Erythroblast (primary cell): ENCODE measurements around the gene IL22RA2.

Experiments
- GATA1 ChIP-seq: IDR thresholded peaks from 2 replicates; pipeline ENCODE4 v1.6.1; 2011; ENCODE audit warnings: low read depth, mild to moderate bottlenecking, control low read depth, low read length, moderate library complexity
- POLR2A ChIP-seq: IDR thresholded peaks from 2 replicates; pipeline ENCODE4 v1.6.1; 2011; ENCODE audit warnings: mild to moderate bottlenecking, low read length

DNA sequence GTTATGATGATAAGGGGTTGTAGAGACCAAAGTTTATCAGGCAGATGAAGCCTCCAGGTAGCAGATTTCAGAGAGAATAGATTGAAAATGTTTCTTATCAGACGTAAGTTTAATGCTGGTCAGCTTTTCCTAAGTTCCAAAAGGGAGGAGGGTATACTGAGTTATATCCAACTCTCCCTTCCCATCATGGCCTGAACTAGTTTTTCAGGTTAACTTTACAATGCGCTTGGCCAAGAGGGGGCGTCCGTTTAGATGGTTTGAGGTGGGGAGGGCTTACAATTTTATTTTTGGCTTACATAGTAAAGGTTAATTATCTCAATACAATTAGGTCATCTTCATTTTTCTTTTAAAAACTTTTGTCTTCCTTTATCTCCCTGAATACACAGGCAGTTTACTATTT is 19.4 kb upstream of the IL22RA2 start:
- TF ChIP-seq POLR2A (no peak), GATA1 (no peak)
